Measurements from ENCODE around the gene GGTLC1.
"Not testable (repeated sequence)": the region's sequence is repeated elsewhere in the genome, so short reads cannot be mapped to it uniquely, and the experiment has no call there.

Gene GGTLC1

GRCh38 chr20:23988561-23988960, at the start of gene GGTLC1:
Gene GGTLC1 (minus strand): TSS chr20:23988779. CDS start chr20:23986611, 2,168 bp downstream.
- DNase-seq = no peak

GRCh38 chr20:24034820-24035219, 46.2 kb upstream of the GGTLC1 start:
- peak; percentile 51 for DNase-seq

- DNase-seq = no peak
These were observed 45.0 kb upstream of the GGTLC1 start for GRCh38 chr20:24033565-24033964.

GRCh38 chr20:24033151-24033550, 44.6 kb upstream of the GGTLC1 start:
- DNase-seq = no peak

GRCh38 chr20:24032400-24032898, 43.9 kb upstream of the GGTLC1 start:
- DNase-seq = no peak

- DNase-seq = no peak
These were observed 38.6 kb upstream of the GGTLC1 start for GRCh38 chr20:24027229-24027628.

GRCh38 chr20:24022621-24023180, 34.1 kb upstream of the GGTLC1 start:
- no peak for DNase-seq

GRCh38 chr20:24018796-24019195, 30.2 kb upstream of the GGTLC1 start:
- no peak for DNase-seq

- no peak for DNase-seq
These were observed 28.8 kb upstream of the GGTLC1 start for GRCh38 chr20:24017458-24017755.

- no peak for DNase-seq
These were observed 28.3 kb upstream of the GGTLC1 start for GRCh38 chr20:24016607-24017457.

- no peak for DNase-seq
These were observed 25.4 kb upstream of the GGTLC1 start for GRCh38 chr20:24013953-24014352.

- no peak for DNase-seq
These were observed 22.7 kb upstream of the GGTLC1 start for GRCh38 chr20:24011282-24011681.

- DNase-seq = no peak
These were observed 19.2 kb upstream of the GGTLC1 start for GRCh38 chr20:24007758-24008157.

- DNase-seq = no peak
These were observed 18.6 kb upstream of the GGTLC1 start for GRCh38 chr20:24007073-24007595.

GRCh38 chr20:24006626-24007025, 18.0 kb upstream of the GGTLC1 start:
- no peak for DNase-seq

- no peak for DNase-seq
These were observed 15.9 kb upstream of the GGTLC1 start for GRCh38 chr20:24004471-24004870.

- DNase-seq = no peak
These were observed 14.3 kb upstream of the GGTLC1 start for GRCh38 chr20:24002896-24003295.

- DNase-seq = no peak
These were observed 13.3 kb upstream of the GGTLC1 start for GRCh38 chr20:24001712-24002405.

- no peak for DNase-seq
These were observed 10.3 kb upstream of the GGTLC1 start for GRCh38 chr20:23998844-23999243.

GRCh38 chr20:23998392-23998791, 9.8 kb upstream of the GGTLC1 start:
- DNase-seq = no peak

GRCh38 chr20:23995905-23996666, 7.5 kb upstream of the GGTLC1 start:
- peak; percentile 2 for DNase-seq

- not testable (repeated sequence) for DNase-seq
These were observed 6.7 kb upstream of the GGTLC1 start for GRCh38 chr20:23995291-23995690.

Data from NCI-H2029 treated with DMSO at 0.1 percent for 48 hours (cell line).